ENCODE data around the gene GTF3C5.
"Not testable (repeated sequence)": the region's sequence is repeated elsewhere in the genome, so short reads cannot be mapped to it uniquely, and the experiment has no call there.

The GTF3C5 gene

GRCh38 chr9:132996526-132996925 lies 34.3 kb upstream of the GTF3C5 start:
- no peak for DNase-seq (ENCODE audit: low read depth in 3 of 3, low spot score in 1 of 3)

- no peak for DNase-seq (ENCODE audit: low read depth in 3 of 3, low spot score in 1 of 3)
These were observed 33.2 kb upstream of the GTF3C5 start for GRCh38 chr9:132997591-132997990.

GRCh38 chr9:132998221-132998620 lies 32.6 kb upstream of the GTF3C5 start:
- not testable (repeated sequence) for DNase-seq (ENCODE audit: low read depth in 3 of 3, low spot score in 1 of 3)

- DNase-seq (ENCODE audit: low read depth in 3 of 3, low spot score in 1 of 3): no peak
These were observed 31.8 kb upstream of the GTF3C5 start for GRCh38 chr9:132998831-132999635.

GRCh38 chr9:133002147-133003070 lies 28.4 kb upstream of the GTF3C5 start:
- no peak for DNase-seq (ENCODE audit: low read depth in 3 of 3, low spot score in 1 of 3)

- no peak for DNase-seq (ENCODE audit: low read depth in 3 of 3, low spot score in 1 of 3)
These were observed 27.7 kb upstream of the GTF3C5 start for GRCh38 chr9:133003071-133003461.

GRCh38 chr9:133003671-133004090 lies 27.1 kb upstream of the GTF3C5 start:
- no peak for DNase-seq (ENCODE audit: low read depth in 3 of 3, low spot score in 1 of 3)

- DNase-seq (ENCODE audit: low read depth in 3 of 3, low spot score in 1 of 3): no peak
These were observed 26.5 kb upstream of the GTF3C5 start for GRCh38 chr9:133004091-133004998.

GRCh38 chr9:133004999-133005760 lies 25.6 kb upstream of the GTF3C5 start:
- DNase-seq (ENCODE audit: low read depth in 3 of 3, low spot score in 1 of 3): no peak

GRCh38 chr9:133005957-133006356 lies 24.8 kb upstream of the GTF3C5 start:
- DNase-seq (ENCODE audit: low read depth in 3 of 3, low spot score in 1 of 3): no peak

GRCh38 chr9:133006731-133007352 lies 24.0 kb upstream of the GTF3C5 start:
- DNase-seq (ENCODE audit: low read depth in 3 of 3, low spot score in 1 of 3): no peak

GRCh38 chr9:133008406-133008805 lies 22.4 kb upstream of the GTF3C5 start:
- no peak for DNase-seq (ENCODE audit: low read depth in 3 of 3, low spot score in 1 of 3)

GRCh38 chr9:133008824-133009223 lies 22.0 kb upstream of the GTF3C5 start:
- DNase-seq (ENCODE audit: low read depth in 3 of 3, low spot score in 1 of 3): no peak

GRCh38 chr9:133009906-133010582 lies 20.8 kb upstream of the GTF3C5 start:
- no peak for DNase-seq (ENCODE audit: low read depth in 3 of 3, low spot score in 1 of 3)

GRCh38 chr9:133014696-133015095 lies 16.1 kb upstream of the GTF3C5 start:
- no peak for DNase-seq (ENCODE audit: low read depth in 3 of 3, low spot score in 1 of 3)

- DNase-seq (ENCODE audit: low read depth in 3 of 3, low spot score in 1 of 3): no peak
These were observed 7.5 kb upstream of the GTF3C5 start for GRCh38 chr9:133023117-133023890.

GRCh38 chr9:133026426-133026825 lies 4.4 kb upstream of the GTF3C5 start:
- DNase-seq (ENCODE audit: low read depth in 3 of 3, low spot score in 1 of 3): no peak

- no peak for DNase-seq (ENCODE audit: low read depth in 3 of 3, low spot score in 1 of 3)
These were observed 3.7 kb upstream of the GTF3C5 start for GRCh38 chr9:133027134-133027533.

GRCh38 chr9:133028221-133028620 lies 2.6 kb upstream of the GTF3C5 start:
- no peak for DNase-seq (ENCODE audit: low read depth in 3 of 3, low spot score in 1 of 3)

Measured in stimulated activated CD4-positive, alpha-beta T cell treated with anti-CD3 and anti-CD28 coated beads, TNF-alpha, amount 100 ng/mL, for 1 hour (primary cell).